GM19239 (cell line): ENCODE results near the gene SRSF7.
"Not testable (repeated sequence)": the region's sequence is repeated elsewhere in the genome, so short reads cannot be mapped to it uniquely, and the experiment has no call there.

ENCODE experiments used
- DNase-seq: peaks from one replicate; pipeline ENCODE4 v3.0.0; 2011; ENCODE audit warnings: low spot score; ENCODE audit not compliant: insufficient read length
- FAIRE-seq: peaks from 2 replicates; lab custom pipeline; 2011; peaks lifted over from hg19 to GRCh38; lab: Jason Lieb, UNC

The SRSF7 gene

GRCh38 chr2:38708491-38708890, 42.7 kb downstream of the SRSF7 start:
- not testable (repeated sequence) for FAIRE-seq, DNase-seq

GRCh38 chr2:38706846-38707345, 44.3 kb downstream of the SRSF7 start:
- FAIRE-seq (no peak), DNase-seq (no peak)

- DNase-seq: no peak
- FAIRE-seq: no peak
These were observed 46.5 kb downstream of the SRSF7 start for GRCh38 chr2:38704664-38705063.

- not testable (repeated sequence) for DNase-seq, FAIRE-seq
These were observed 47.8 kb downstream of the SRSF7 start for GRCh38 chr2:38703336-38703735.

- DNase-seq (no peak), FAIRE-seq (no peak)
These were observed 48.7 kb downstream of the SRSF7 start for GRCh38 chr2:38702413-38702812.

GRCh38 chr2:38701542-38701941, 49.6 kb downstream of the SRSF7 start:
- FAIRE-seq (no peak), DNase-seq (no peak)

GRCh38 chr2:38700881-38701458, 50.2 kb downstream of the SRSF7 start:
- FAIRE-seq (no peak), DNase-seq (no peak)

- DNase-seq (no peak), FAIRE-seq (no peak)
These were observed 50.9 kb downstream of the SRSF7 start for GRCh38 chr2:38700113-38700785.

- FAIRE-seq (no peak), DNase-seq (no peak)
These were observed 52.6 kb downstream of the SRSF7 start for GRCh38 chr2:38698467-38699003.

- FAIRE-seq (no peak), DNase-seq (no peak)
These were observed 53.9 kb downstream of the SRSF7 start for GRCh38 chr2:38697116-38697840.
